ENCODE data around the gene PPFIA2. TPM values are rescaled to one million over a fixed set of nuclear protein-coding genes. Genes with fewer than 3 reads are reported as not detected.

Gene PPFIA2
- total RNA-seq, 2 donors from 2014 or later, result 23.0 to 51.1 TPM

DNA sequence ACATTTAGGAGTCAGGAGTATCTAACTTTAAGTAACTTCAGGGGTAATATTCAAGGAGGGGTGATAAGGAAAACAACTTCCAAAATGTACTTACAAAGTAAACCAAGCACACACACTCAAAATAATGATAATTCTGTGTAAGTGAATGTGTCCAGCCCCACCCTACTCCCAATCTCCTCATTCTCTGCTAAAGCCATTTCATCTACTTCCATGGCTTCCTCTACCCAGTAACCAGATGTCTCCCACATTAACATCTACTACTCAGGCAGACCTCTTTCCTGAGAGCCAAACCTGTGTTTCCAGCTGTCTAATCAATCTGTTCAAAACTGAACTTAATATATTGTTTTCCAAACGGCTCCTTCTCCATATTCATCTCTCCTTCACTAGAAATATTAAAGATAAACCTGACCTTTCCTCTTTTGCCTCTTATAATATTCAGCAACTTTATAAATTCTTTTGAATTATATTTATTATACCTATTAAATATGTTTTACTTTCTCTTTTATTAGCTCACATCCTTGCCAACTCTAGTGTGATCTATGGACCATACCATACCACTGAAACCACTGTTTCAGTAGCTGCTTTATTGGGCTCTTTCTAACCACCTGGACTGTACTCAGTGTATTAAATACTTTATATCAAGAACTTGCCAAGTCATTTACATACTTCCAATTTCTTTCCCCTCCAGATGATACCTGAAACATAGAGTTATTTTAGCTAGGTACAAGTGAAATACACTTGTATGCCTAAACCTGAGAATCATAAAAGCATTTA lies 170.7 kb downstream of the PPFIA2 start:
- no peak overlapping the region for H3K27ac ChIP-seq

DNA sequence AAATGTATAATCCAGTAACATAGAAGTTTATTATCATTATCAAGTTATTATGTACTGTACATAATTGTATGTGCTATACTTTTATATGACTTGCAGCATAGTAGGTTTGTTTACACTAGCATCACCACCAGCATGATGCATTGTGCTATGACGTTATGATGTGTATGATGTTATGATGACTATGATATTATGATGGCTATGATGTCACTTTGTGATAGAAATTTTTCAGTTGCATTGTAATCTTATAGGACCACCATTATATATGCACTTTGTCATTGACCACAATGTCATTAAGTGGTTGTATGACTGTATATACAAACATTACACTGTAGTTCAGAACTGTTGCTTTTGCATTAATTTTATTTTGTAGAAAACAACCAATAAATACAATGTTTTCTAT lies 173.4 kb downstream of the PPFIA2 start:
- no peak for DNase-seq (ENCODE audit: low spot score)
- H3K4me1 ChIP-seq (ENCODE audit: control insufficient read depth in 1 of 2, low read depth in 2 of 2), result no peaks in the 10 kb centered on the region
- no peaks in the 10 kb centered on the region for H3K27me3 ChIP-seq (replicated peaks; ENCODE audit: insufficient read depth)
- TF ChIP-seq, protein P1, sequence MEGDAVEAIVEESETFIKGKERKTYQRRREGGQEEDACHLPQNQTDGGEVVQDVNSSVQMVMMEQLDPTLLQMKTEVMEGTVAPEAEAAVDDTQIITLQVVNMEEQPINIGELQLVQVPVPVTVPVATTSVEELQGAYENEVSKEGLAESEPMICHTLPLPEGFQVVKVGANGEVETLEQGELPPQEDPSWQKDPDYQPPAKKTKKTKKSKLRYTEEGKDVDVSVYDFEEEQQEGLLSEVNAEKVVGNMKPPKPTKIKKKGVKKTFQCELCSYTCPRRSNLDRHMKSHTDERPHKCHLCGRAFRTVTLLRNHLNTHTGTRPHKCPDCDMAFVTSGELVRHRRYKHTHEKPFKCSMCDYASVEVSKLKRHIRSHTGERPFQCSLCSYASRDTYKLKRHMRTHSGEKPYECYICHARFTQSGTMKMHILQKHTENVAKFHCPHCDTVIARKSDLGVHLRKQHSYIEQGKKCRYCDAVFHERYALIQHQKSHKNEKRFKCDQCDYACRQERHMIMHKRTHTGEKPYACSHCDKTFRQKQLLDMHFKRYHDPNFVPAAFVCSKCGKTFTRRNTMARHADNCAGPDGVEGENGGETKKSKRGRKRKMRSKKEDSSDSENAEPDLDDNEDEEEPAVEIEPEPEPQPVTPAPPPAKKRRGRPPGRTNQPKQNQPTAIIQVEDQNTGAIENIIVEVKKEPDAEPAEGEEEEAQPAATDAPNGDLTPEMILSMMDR (IDR thresholded peaks at IDR 0.05), result no peak
- no peak overlapping the region for H3K27ac ChIP-seq
- H3K9me3 ChIP-seq, result peaks cover 3% of the 10 kb centered on the region
- ATAC-seq (ENCODE audit: insufficient number of reproducible peaks, low FRiP score, low read depth), result no peak
- H3K36me3 ChIP-seq, result no peaks in the 10 kb centered on the region
- no peak overlapping the region for H3K4me3 ChIP-seq

More for the DNA sequence above, 170.7 kb downstream of the PPFIA2 start:
- TF ChIP-seq, protein P1 (IDR thresholded peaks at IDR 0.05), result no peak
- Histone ChIP-seq H3K27me3 (replicated peaks; ENCODE audit: insufficient read depth) (no peaks in the 10 kb centered on the region), H3K4me1 (ENCODE audit: control insufficient read depth in 1 of 2, low read depth in 2 of 2) (no peaks in the 10 kb centered on the region), H3K4me3 (no peak overlapping the region), H3K9me3 (peaks cover 3% of the 10 kb centered on the region), H3K36me3 (no peaks in the 10 kb centered on the region)
- DNase-seq (ENCODE audit: low spot score) (no peak), ATAC-seq (ENCODE audit: insufficient number of reproducible peaks, low FRiP score, low read depth) (no peak)

DNA sequence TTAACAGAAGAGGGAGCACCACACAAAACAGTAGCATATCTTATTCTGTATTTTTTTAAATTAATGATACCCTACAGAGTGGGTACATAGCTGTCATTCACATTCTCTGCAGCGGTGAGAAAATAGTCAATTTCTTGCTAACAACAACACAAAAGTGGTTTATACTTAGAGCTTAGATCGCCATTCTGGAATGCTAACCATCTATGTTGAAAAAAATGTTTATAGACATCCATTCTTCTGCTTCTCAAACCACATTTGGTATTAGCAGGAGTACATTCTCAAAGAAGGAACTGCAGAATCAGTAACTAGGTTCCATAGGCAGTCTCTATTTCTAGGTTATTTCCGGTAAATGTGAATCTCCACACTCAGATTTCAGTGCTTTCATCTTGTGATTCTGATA lies 185.9 kb downstream of the PPFIA2 start:
- no peak overlapping the region for H3K27ac ChIP-seq
- no peaks in the 10 kb centered on the region for H3K27me3 ChIP-seq (replicated peaks; ENCODE audit: insufficient read depth)
- DNase-seq (ENCODE audit: low spot score), result no peak
- no peak overlapping the region for H3K4me3 ChIP-seq
- H3K4me1 ChIP-seq (ENCODE audit: control insufficient read depth in 1 of 2, low read depth in 2 of 2), result peaks cover 0 to 7% of the 10 kb centered on the region in 2 donors
- ATAC-seq (ENCODE audit: insufficient number of reproducible peaks, low FRiP score, low read depth), result no peak
- H3K9me3 ChIP-seq, result no peaks in the 10 kb centered on the region
- TF ChIP-seq, protein P1 (IDR thresholded peaks at IDR 0.05), result no peak
- H3K36me3 ChIP-seq, result no peaks in the 10 kb centered on the region

DNA sequence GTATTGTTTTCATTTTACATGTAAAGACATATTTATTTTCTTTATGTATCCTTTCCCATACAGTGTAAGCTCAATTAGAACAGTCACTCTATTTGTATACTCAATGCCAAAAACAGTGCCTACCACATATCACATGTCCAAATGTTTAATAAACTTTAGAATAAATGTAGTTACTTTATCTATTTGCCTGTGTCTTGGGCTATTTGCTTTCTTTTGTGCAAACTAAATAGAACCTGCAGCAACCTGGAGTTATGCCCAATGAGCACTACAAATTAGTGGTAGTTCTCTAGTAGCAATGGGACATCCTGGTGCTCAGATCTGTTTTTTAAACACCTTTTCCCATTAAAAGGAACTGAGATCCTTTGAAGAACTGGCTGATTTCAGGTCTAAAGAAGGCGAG lies 186.7 kb downstream of the PPFIA2 start:
- ATAC-seq (ENCODE audit: insufficient number of reproducible peaks, low FRiP score, low read depth) (no peak), DNase-seq (ENCODE audit: low spot score) (no peak)
- Histone ChIP-seq H3K4me1 (ENCODE audit: control insufficient read depth in 1 of 2, low read depth in 2 of 2) (peaks cover 0 to 7% of the 10 kb centered on the region in 2 donors), H3K36me3 (no peaks in the 10 kb centered on the region), H3K9me3 (no peaks in the 10 kb centered on the region), H3K27ac (no peak overlapping the region), H3K27me3 (replicated peaks; ENCODE audit: insufficient read depth) (no peaks in the 10 kb centered on the region), H3K4me3 (no peak overlapping the region)
- TF ChIP-seq, protein P1 (IDR thresholded peaks at IDR 0.05), result no peak

DNA sequence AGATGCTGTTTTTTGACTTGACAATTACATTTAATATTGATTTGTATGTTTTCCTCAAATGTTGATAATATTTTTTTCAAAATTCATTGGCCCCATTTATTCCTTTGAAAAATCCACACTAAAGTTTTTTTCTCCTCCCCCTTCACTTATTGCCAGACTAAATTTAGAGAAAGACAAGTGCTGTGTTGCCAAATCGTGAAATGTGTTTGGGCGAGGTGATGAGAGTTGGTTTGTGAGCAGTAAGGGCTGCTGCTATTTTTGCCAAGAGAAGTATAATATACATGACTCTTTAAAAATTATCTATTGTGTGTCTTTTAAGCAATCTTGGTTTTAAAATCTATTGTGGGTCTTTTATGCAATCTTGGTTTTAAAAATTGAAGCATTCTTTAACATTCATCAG lies 188.9 kb downstream of the PPFIA2 start:
- TF ChIP-seq, protein P1 (IDR thresholded peaks at IDR 0.05), result no peak
- ATAC-seq (ENCODE audit: insufficient number of reproducible peaks, low FRiP score, low read depth) (no peak), DNase-seq (ENCODE audit: low spot score) (no peak)
- Histone ChIP-seq H3K9me3 (no peaks in the 10 kb centered on the region), H3K36me3 (no peaks in the 10 kb centered on the region), H3K4me3 (no peak overlapping the region), H3K27ac (no peak overlapping the region), H3K27me3 (replicated peaks; ENCODE audit: insufficient read depth) (no peaks in the 10 kb centered on the region), H3K4me1 (ENCODE audit: control insufficient read depth in 1 of 2, low read depth in 2 of 2) (peaks cover 0 to 7% of the 10 kb centered on the region in 2 donors)
